Transverse colon (tissue), 4 donors: ENCODE measurements around the gene THSD7A.

Source experiments
- EP300 ChIP-seq: sonication (generic); formaldehyde crosslinking; IDR thresholded peaks from one replicate; pipeline ENCODE4 v1.6.1; 2017; ENCODE audit warnings: antibody characterized with exemption, low read depth
- POLR2A ChIP-seq: fragments of 450-650 bp; IDR thresholded peaks from one replicate; pipeline ENCODE4 v1.6.1; 2016; ENCODE audit warnings: antibody characterized with exemption, mild to moderate bottlenecking, moderate library complexity
- POLR2AphosphoS5 ChIP-seq, 3 donors: sonication (generic); formaldehyde crosslinking; IDR thresholded peaks; one replicate each; pipeline ENCODE4 v1.6.1; 2016; ENCODE audit warnings: antibody characterized with exemption in 3 of 3
- TF ChIP-seq, protein P1 (sequence below), 5 experiments: fragments of 200-600 bp in 3 of 5; fragments of 450-650 bp in 2 of 5; sonication (generic) in 3 of 5; IDR thresholded peaks; 1 replicate in 2 of 5; 2 replicates in 3 of 5; pipeline ENCODE4 v1.5.1; 2016 to 2017; ENCODE audit warnings: antibody characterized with exemption in 5 of 5, inconsistent platforms in 3 of 5, mild to moderate bottlenecking in 2 of 5, moderate library complexity in 1 of 5

DNA sequence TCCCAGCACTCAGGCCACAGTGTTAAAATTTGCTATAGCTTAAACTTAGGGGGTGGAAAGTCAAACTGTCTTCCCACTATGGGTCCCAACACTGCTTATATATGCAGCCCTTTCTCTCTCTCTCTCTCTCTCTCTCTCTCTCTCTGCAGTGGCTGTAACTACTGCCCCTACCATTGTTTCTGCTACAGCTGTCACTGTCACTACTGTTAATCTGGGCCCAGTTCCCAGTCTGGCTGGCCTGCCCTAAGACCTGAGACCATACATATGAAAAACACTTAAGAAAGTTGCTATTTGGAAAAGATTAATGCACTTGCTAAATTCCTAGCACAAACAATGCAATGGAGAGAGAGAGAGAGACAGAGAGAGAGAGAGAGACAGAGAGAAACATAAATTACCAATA lies 78.6 kb downstream of the THSD7A start:
- TF ChIP-seq, protein P1, sequence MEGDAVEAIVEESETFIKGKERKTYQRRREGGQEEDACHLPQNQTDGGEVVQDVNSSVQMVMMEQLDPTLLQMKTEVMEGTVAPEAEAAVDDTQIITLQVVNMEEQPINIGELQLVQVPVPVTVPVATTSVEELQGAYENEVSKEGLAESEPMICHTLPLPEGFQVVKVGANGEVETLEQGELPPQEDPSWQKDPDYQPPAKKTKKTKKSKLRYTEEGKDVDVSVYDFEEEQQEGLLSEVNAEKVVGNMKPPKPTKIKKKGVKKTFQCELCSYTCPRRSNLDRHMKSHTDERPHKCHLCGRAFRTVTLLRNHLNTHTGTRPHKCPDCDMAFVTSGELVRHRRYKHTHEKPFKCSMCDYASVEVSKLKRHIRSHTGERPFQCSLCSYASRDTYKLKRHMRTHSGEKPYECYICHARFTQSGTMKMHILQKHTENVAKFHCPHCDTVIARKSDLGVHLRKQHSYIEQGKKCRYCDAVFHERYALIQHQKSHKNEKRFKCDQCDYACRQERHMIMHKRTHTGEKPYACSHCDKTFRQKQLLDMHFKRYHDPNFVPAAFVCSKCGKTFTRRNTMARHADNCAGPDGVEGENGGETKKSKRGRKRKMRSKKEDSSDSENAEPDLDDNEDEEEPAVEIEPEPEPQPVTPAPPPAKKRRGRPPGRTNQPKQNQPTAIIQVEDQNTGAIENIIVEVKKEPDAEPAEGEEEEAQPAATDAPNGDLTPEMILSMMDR (IDR thresholded peaks at IDR 0.05): no peak
- no peak for TF ChIP-seq POLR2AphosphoS5 (IDR thresholded peaks at IDR 0.05)
- no peak for TF ChIP-seq POLR2A
- TF ChIP-seq EP300: no peak
